Liver (tissue), 3 donors: ENCODE measurements around the gene RNF151.

Source experiments
- FOXA1 ChIP-seq: IDR thresholded peaks from 2 replicates; pipeline ENCODE4 v1.6.1; 2016; ENCODE audit warnings: antibody characterized with exemption
- FOXA2 ChIP-seq: IDR thresholded peaks from 2 replicates; pipeline ENCODE4 v1.6.1; 2016; ENCODE audit warnings: antibody characterized with exemption
- GABPA ChIP-seq, 2 donors: IDR thresholded peaks in 1 of 2; conservative IDR thresholded peaks in 1 of 2; 2 replicates each; pipeline ENCODE4 v1.6.1; 2016; ENCODE audit warnings: antibody characterized with exemption in 2 of 2, mild to moderate bottlenecking in 1 of 2, moderate library complexity in 1 of 2
- SP1 ChIP-seq: IDR thresholded peaks from 2 replicates; pipeline ENCODE4 v1.6.1; 2018; ENCODE audit warnings: antibody characterized with exemption, mild to moderate bottlenecking
- TAF1 ChIP-seq: conservative IDR thresholded peaks from 2 replicates; pipeline ENCODE4 v1.6.1; 2016; ENCODE audit warnings: antibody characterized with exemption, mild to moderate bottlenecking
- YY1 ChIP-seq: IDR thresholded peaks from 2 replicates; pipeline ENCODE4 v1.6.1; 2016; ENCODE audit warnings: antibody characterized with exemption, mild to moderate bottlenecking
- TF ChIP-seq, protein P1 (sequence below): fragments of 150-350 bp; IDR thresholded peaks from 2 replicates; pipeline ENCODE4 v1.5.1; 2017; ENCODE audit warnings: improper control_type of control experiment, low read depth, low read length; ENCODE audit not compliant: missing input control
- TF ChIP-seq, protein P2 (sequence below): IDR thresholded peaks from 2 replicates; pipeline ENCODE4 v1.6.1; 2016; ENCODE audit warnings: antibody characterized with exemption, mild to moderate bottlenecking
- donor health status: healthy.
- donor health status: healthy.

DNA sequence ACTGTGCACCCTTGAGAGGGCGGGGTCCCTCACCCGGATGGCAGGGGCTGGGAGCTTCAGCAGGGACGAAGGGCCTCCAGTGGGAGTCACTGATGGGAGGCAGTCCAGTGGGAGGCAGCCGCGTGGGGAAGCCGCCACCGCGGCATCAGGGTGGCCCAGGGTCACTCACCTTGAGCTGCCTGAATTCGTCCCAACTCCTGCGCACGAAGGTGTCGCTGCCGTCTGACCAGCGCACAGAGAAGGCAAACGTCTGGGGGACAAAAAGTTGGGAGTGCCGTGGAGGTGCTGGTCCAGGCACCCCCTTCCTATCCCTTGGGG, 14.1 kb downstream of the RNF151 start:
- TF ChIP-seq, protein P1, sequence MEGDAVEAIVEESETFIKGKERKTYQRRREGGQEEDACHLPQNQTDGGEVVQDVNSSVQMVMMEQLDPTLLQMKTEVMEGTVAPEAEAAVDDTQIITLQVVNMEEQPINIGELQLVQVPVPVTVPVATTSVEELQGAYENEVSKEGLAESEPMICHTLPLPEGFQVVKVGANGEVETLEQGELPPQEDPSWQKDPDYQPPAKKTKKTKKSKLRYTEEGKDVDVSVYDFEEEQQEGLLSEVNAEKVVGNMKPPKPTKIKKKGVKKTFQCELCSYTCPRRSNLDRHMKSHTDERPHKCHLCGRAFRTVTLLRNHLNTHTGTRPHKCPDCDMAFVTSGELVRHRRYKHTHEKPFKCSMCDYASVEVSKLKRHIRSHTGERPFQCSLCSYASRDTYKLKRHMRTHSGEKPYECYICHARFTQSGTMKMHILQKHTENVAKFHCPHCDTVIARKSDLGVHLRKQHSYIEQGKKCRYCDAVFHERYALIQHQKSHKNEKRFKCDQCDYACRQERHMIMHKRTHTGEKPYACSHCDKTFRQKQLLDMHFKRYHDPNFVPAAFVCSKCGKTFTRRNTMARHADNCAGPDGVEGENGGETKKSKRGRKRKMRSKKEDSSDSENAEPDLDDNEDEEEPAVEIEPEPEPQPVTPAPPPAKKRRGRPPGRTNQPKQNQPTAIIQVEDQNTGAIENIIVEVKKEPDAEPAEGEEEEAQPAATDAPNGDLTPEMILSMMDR: no peak
- TF ChIP-seq, protein P2, sequence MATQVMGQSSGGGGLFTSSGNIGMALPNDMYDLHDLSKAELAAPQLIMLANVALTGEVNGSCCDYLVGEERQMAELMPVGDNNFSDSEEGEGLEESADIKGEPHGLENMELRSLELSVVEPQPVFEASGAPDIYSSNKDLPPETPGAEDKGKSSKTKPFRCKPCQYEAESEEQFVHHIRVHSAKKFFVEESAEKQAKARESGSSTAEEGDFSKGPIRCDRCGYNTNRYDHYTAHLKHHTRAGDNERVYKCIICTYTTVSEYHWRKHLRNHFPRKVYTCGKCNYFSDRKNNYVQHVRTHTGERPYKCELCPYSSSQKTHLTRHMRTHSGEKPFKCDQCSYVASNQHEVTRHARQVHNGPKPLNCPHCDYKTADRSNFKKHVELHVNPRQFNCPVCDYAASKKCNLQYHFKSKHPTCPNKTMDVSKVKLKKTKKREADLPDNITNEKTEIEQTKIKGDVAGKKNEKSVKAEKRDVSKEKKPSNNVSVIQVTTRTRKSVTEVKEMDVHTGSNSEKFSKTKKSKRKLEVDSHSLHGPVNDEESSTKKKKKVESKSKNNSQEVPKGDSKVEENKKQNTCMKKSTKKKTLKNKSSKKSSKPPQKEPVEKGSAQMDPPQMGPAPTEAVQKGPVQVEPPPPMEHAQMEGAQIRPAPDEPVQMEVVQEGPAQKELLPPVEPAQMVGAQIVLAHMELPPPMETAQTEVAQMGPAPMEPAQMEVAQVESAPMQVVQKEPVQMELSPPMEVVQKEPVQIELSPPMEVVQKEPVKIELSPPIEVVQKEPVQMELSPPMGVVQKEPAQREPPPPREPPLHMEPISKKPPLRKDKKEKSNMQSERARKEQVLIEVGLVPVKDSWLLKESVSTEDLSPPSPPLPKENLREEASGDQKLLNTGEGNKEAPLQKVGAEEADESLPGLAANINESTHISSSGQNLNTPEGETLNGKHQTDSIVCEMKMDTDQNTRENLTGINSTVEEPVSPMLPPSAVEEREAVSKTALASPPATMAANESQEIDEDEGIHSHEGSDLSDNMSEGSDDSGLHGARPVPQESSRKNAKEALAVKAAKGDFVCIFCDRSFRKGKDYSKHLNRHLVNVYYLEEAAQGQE: no peak
- TF ChIP-seq YY1 (no peak), TAF1 (no peak), FOXA2 (no peak), SP1 (no peak), FOXA1 (no peak), GABPA (IDR thresholded peaks at IDR 0.05 in 1 of 2, conservative IDR thresholded peaks at IDR 0.05 in 1 of 2) (no peak)
